ENCODE data around the gene PPIL3. TPM values are rescaled to one million over a fixed set of nuclear protein-coding genes. Genes with fewer than 3 reads are reported as not detected.

PPIL3 gene
- total and polyA plus RNA-seq, 9 of the 15 experiments (the other 6 are each of a cell fraction or from before 2014, with no cell fraction given): 22.4 to 66.2 (median 49.0) TPM

GRCh38 chr2:200864176-200865034 lies 24.5 kb downstream of the PPIL3 start, which contains the start of gene CLK1 (continued):
- 0 out of 2 replicates have a peak, but pooled peaks have one; percentile 78 for TF ChIP-seq ATF6 (CRISPR knock-in tag; IDR thresholded peaks at IDR 0.05)
- TF ChIP-seq KAT8 (IDR thresholded peaks at IDR 0.05; ENCODE audit: low read depth): peak; percentile 98
- TF ChIP-seq CBX1 (IDR thresholded peaks at IDR 0.05; ENCODE audit: low read depth): peak; percentile 80; the same call in 1 of the 2 replicates
- no peak for TF ChIP-seq ZNF79 (CRISPR knock-in tag; IDR thresholded peaks at IDR 0.05; ENCODE audit: low read depth)
- peak; percentile 19; the same call in 1 of the 2 replicates for TF ChIP-seq RNF2 (IDR thresholded peaks at IDR 0.05)
- no peak for TF ChIP-seq BCOR (IDR thresholded peaks at IDR 0.05)
- TF ChIP-seq, protein P1, sequence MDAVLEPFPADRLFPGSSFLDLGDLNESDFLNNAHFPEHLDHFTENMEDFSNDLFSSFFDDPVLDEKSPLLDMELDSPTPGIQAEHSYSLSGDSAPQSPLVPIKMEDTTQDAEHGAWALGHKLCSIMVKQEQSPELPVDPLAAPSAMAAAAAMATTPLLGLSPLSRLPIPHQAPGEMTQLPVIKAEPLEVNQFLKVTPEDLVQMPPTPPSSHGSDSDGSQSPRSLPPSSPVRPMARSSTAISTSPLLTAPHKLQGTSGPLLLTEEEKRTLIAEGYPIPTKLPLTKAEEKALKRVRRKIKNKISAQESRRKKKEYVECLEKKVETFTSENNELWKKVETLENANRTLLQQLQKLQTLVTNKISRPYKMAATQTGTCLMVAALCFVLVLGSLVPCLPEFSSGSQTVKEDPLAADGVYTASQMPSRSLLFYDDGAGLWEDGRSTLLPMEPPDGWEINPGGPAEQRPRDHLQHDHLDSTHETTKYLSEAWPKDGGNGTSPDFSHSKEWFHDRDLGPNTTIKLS (IDR thresholded peaks at IDR 0.05; ENCODE audit: borderline replicate concordance, low read depth): peak; percentile 53; the same call in 1 of the 2 replicates
- no peak for TF ChIP-seq ZNF75A (CRISPR knock-in tag; IDR thresholded peaks at IDR 0.05)
- TF ChIP-seq, protein P2, sequence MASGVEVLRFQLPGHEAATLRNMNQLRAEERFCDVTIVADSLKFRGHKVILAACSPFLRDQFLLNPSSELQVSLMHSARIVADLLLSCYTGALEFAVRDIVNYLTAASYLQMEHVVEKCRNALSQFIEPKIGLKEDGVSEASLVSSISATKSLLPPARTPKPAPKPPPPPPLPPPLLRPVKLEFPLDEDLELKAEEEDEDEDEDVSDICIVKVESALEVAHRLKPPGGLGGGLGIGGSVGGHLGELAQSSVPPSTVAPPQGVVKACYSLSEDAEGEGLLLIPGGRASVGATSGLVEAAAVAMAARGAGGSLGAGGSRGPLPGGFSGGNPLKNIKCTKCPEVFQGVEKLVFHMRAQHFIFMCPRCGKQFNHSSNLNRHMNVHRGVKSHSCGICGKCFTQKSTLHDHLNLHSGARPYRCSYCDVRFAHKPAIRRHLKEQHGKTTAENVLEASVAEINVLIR (CRISPR knock-in tag; IDR thresholded peaks at IDR 0.05): peak; percentile 75
- no peak for TF ChIP-seq STAG1 (CRISPR knock-in tag; IDR thresholded peaks at IDR 0.05; ENCODE audit: borderline replicate concordance)
- no peak for TF ChIP-seq BRCA1 (IDR thresholded peaks at IDR 0.05)
- TF ChIP-seq BRCA1 (CRISPR knock-in tag; IDR thresholded peaks at IDR 0.05): no peak
- 0 out of 2 replicates have a peak, but pooled peaks have one; percentile 51 for TF ChIP-seq ZNF584 (CRISPR knock-in tag; IDR thresholded peaks at IDR 0.05; ENCODE audit: low read depth)
- TF ChIP-seq, protein P3, sequence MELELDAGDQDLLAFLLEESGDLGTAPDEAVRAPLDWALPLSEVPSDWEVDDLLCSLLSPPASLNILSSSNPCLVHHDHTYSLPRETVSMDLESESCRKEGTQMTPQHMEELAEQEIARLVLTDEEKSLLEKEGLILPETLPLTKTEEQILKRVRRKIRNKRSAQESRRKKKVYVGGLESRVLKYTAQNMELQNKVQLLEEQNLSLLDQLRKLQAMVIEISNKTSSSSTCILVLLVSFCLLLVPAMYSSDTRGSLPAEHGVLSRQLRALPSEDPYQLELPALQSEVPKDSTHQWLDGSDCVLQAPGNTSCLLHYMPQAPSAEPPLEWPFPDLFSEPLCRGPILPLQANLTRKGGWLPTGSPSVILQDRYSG (tag; conservative IDR thresholded peaks at IDR 0.05; ENCODE audit: low read depth): no peak
- 0 out of 2 replicates have a peak, but pooled peaks have one; percentile 8 for TF ChIP-seq CEBPB (tag; IDR thresholded peaks at IDR 0.05)
- TF ChIP-seq, protein P4, sequence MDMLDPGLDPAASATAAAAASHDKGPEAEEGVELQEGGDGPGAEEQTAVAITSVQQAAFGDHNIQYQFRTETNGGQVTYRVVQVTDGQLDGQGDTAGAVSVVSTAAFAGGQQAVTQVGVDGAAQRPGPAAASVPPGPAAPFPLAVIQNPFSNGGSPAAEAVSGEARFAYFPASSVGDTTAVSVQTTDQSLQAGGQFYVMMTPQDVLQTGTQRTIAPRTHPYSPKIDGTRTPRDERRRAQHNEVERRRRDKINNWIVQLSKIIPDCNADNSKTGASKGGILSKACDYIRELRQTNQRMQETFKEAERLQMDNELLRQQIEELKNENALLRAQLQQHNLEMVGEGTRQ (CRISPR knock-in tag; IDR thresholded peaks at IDR 0.05): no peak
- TF ChIP-seq ETV1 (tag; conservative IDR thresholded peaks at IDR 0.05; ENCODE audit: low read depth): no peak
- no peak for TF ChIP-seq MITF (IDR thresholded peaks at IDR 0.05)
- no peak for TF ChIP-seq ZNF239 (CRISPR knock-in tag; IDR thresholded peaks at IDR 0.05)
- TF ChIP-seq HSF4 (CRISPR knock-in tag; IDR thresholded peaks at IDR 0.05; ENCODE audit: borderline replicate concordance): no peak
